Stimulated activated CD8-positive, alpha-beta memory T cell treated with anti-CD3 and anti-CD28 coated beads, Interleukin-12 subunit alpha, Interleukin-12 subunit beta, amount 100 ng/mL, for 1 hour (primary cell): ENCODE results near the gene HLA-DQA1.
"Not testable (repeated sequence)": the region's sequence is repeated elsewhere in the genome, so short reads cannot be mapped to it uniquely, and the experiment has no call there.

Source experiments
- DNase-seq: peaks from one replicate; pipeline ENCODE4 v3.0.0-alpha.2; 2020; ENCODE audit warnings: low read depth

HLA-DQA1 gene

DNA sequence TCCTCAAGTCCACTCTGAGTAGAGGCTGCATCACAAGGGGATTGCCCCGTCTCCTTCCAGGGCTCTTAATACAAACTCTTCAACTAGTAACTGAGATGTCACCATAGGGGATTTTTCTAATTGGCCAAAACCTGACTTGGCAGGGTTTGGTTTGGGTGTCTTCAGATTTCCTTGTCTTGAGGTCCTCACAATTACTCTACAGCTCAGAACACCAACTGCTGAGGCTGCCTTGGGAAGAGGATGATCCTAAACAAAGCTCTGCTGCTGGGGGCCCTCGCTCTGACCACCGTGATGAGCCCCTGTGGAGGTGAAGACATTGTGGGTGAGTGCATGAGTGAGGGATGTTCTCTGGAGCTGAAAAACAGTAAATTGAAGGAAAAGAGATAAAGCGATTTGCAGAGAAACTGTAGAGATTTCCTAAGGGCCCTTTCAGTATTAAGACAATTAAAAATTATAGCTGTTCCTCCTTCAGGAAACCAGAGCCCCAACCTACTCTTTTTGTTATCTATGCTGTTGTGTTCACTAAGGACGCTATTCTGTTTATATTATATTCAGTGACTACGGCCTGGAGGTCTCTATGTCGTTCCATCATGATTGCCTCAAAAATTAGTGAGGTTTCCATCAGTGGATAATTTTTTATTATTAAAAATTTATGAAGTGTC lies at the start of gene HLA-DQA1:
HLA-DQA1 (plus strand) TSS at position 188 of the 662 bp plus-strand sequence; CDS start at position 241, 53 bp downstream.
- no peak for DNase-seq

DNA sequence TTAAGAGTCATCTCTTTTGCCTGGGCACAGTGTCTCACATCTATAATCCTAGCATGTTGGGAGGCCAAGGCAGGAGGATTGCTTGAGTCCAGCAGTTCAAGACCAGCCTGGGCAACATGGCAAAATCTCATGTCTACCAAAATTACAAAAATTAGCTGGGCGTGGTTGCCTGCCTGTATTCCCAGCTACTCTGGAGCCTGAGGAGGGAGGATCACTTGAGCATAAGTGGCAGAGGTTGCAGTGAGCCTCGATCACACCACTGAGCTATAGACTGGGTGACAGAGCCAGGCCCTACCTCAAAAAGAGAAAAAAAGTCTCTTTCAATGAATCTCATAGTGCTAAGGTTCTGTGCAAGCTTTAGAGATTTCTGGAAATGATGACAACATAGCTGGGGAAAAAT lies 49.0 kb upstream of the HLA-DQA1 start:
- DNase-seq, result no peak

GRCh38 chr6:32589596-32590449 lies 47.4 kb upstream of the HLA-DQA1 start, which contains the start of gene HLA-DRB1:
Gene HLA-DRB1 (minus strand): TSS chr6:32589848. CDS start chr6:32589742, 106 bp downstream.
- DNase-seq, result no peak

DNA sequence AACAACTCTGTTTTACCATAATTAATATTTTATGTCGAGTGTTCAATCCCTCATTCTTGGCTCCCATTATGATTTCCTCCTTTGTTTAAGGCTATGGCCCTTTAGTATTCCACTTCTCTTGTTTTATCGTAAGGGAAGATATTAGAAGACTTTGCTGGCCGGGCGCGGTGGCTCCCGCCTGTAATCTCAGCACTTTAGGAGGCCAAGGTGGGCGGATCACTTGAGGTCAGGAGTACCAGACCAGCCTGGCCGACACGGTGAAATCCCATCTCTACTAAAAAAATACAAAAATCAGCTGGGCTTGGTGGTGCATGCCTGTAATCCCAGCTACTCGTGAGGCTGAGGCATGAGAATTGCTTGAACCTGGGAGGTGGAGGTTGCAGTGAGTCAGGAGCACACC lies 46.5 kb upstream of the HLA-DQA1 start:
- not testable (repeated sequence) for DNase-seq

DNA sequence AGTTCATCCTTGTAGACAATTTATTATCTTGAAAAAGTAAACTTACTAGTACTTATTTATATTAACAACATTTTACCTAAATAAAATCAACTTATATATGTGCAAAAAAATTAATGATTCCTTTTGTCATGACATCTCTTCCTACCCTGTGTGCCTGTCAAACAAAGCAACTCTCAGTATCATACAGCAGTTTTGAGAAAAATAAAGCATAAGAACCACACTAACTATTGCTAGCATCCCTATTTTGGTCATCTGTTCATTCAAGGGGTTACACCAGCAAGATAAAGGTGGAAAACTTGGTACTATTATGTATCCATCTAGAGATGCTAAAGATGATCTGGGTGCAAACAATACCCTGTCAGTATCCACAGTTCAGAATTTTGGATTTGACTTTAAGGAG lies 40.2 kb upstream of the HLA-DQA1 start:
- DNase-seq, result no peak

- DNase-seq, result no peak
Measured at GRCh38 chr6:32602383-32602782, 34.8 kb upstream of the HLA-DQA1 start.

- no peak for DNase-seq
Measured at GRCh38 chr6:32603222-32603621, 34.0 kb upstream of the HLA-DQA1 start.

GRCh38 chr6:32603888-32604287 lies 33.3 kb upstream of the HLA-DQA1 start:
- no peak for DNase-seq

DNA sequence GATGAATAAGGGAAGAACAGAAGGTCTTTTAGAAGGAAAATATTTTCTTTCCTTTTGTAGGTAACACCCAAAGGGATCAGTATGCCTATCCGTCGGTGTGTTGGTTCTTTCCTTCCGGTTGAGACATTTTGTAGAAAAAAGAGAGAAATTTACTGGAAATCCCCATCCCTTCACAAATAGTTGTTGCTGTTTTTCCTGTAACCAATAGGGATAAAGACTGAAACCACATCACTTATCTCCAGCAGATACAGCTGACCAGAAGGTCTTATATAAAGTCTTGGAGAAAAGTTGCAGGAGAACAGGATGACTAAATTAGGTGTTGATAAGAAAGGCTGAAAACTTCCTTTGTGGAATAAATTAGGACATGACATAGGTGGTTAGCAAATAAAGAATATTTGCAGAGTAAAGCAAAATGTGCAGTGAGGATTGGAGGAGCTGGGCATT lies 32.8 kb upstream of the HLA-DQA1 start:
- no peak for DNase-seq

DNA sequence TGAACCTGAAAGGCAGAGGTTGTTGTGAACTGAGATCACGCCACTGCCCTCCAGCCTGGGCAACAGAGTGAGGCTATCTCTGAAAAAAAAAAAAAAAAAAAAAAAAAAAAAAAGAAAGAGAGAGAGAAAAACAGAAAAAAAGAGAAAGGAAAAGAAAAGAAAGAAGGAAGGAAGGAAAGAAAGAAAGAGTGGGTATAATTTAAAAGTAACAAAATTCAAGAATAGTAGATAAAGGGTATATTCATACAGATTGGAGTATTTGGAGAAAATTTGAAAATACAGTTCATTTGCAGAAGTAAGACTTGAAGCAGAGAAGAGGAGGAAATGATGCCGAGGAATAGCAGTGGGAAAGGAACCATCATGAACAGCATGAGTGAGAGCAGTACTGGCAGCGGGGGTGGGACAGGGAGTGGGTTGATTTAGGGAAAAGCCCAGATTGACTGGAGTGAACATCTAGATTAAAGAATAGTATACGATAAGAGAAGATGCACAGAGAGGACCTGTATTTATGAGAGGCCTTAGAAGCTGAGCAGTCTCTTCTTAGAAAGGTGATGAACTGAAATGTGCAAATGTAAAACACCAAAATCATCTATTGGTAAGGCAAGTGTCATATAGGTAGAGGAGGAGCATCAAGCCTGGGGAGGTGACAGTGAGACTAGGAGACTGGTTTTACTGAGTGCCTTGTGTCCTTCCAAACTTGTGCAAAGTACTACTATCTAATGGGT lies 29.8 kb upstream of the HLA-DQA1 start:
- DNase-seq, result no peak

DNA sequence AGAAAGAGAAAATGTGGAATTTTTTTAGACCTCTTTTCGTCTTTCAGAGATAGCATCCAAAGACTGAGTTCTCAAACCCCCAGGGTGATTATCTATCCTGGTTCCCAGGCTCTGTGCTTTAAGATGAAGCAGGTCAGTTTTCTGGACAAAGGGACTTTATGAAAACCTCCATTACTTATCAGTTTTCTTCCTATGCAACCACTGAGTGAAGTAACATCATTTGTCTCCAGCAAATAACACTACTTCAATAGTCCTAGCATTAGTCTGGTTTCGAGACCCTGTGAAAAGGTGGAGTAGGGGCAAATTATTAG lies 29.3 kb upstream of the HLA-DQA1 start:
- DNase-seq, result no peak

GRCh38 chr6:32608362-32608761 lies 28.8 kb upstream of the HLA-DQA1 start:
- no peak for DNase-seq

DNA sequence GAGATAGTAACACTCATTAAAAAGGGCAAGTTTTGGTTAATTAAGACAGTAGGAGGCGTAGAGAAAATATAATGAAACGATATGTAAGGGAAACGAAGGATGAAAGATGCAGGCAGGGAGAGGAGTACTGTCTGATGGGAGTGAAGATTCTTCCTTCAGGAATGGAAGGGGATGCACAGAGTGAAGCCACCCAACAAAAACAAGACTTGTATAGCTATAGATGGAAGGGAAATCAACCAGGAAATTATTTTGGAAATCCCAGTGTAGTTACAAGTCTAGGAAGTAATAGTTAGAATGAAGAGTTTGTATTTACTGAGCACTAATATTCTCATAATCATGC lies 27.8 kb upstream of the HLA-DQA1 start:
- DNase-seq, result no peak

DNA sequence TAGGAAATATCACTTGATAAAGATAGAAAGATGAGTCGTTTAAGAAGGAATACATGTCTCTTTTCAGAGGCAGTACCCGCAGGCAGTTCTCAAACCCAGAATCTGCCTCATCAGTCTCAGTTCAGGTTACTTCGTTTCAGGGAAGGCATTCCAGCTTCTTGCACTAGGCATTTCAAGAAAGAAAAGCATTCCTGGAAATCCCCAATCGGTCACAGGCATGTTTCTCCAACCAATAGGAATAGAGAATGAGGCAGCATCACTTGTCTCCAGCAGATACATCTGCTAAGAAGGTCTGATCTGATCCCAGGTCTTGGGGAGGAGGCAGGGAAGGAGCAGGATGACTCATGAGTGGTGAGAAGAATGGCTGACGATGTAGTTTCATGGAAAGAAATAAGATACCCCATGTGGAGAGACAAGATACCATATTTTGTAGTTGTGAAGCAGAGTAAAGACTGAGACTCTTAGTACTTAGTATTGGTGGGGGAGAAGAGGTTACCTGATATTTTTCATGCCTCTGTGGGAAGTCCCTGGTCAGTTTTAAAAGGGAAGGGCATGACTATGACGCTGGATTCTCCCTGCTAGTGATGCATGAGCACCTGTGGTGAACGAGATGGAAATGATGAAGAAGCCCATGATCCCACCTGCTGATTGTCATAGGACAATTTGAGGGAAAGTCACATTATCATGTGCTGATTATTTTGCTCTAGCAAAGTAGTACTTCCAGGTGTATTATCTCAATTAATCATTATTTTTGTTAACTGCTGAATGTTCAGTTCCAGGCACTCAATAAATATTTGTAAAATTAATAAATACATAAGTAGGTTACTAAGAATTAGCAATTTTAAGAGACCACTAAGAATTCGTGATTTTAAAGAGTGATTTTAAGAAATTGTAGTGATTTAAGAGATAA lies 27.2 kb upstream of the HLA-DQA1 start:
- no peak for DNase-seq

DNA sequence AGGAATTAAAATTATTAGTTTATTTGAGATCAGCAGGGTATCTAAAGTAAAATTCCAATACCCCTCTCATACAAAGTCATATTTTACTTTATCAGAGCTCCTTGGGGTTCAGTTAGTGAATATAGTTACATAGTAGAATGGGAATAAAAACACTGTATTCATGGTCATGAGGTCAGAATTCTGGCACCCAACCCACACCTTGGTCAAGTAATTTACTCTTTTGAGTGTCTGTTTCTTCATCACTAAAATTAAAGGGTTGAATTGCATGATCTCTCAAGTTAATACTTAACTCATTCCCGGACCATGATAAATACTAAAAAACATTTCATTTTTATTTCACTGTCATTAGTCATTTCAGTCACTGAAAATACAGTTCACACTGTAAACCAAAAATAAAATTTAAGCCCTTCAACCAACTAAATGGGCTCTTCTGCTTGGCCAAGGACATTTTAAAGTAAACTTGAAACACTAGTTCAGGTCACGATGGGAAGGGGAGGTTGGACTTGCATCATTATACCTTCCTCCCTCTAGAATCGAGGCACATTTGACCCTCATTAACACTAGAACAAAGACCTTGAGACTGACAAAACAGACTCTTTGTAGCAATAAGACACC lies 26.4 kb upstream of the HLA-DQA1 start:
- no peak for DNase-seq

GRCh38 chr6:32613475-32613874 lies 23.7 kb upstream of the HLA-DQA1 start:
- no peak for DNase-seq

- no peak for DNase-seq
Measured at GRCh38 chr6:32614366-32615081, 22.7 kb upstream of the HLA-DQA1 start.

DNA sequence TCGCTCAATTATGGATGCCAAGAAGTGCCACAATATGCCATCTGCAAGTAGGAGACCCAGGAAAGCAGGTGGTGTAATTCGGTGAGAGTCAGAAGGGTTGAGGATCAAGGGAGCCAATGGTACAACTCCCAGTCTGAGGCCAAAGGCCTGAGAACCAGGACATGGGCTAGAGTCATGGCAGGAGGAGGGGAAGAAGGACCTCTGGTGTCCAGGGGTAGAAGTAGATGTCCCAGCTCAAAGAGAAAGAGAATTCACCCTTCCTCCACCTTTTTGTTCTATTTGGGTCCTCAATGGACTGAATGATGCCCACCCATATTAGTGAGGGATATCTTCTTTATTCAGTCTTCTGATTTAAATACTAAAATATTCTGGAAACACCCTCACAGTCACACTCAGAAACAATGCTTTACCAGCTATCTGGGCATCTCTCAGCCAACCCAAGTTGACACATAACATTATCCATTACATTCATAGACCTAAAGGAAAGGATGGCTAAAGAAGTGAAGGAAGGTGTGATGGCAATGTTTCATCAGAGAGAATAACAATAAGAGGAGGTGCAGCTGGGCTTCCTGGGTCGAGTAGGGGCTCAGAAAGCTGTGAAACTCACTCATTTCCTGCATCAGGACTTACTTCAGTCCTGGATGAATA lies 21.2 kb upstream of the HLA-DQA1 start:
- no peak for DNase-seq

- no peak for DNase-seq
Measured at GRCh38 chr6:32617751-32618150, 19.5 kb upstream of the HLA-DQA1 start.

DNA sequence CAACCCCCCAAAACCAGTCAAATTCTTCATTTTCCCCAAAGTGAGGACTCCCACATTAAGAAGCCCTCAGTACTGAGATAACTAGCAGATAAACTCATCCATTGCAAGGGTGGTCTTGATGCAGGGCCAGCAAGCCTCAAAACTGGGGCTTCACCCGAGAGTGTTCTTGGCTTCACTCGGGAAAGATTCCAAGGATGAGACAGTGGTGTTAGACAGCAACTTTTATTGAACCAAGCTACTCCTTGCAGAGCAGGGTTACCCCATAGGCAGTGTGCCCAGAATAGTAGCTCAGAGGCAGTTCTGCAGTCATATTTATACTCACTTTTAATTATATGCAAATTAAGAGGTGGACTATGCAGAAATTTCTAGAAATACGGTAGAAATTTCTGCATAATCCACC lies 15.8 kb upstream of the HLA-DQA1 start:
- DNase-seq, result no peak
